GM12872 (cell line): ENCODE data around the gene PLCH2.

Experiments
- CTCF ChIP-seq: IDR thresholded peaks from 3 replicates; pipeline ENCODE4 v1.5.1; 2011; ENCODE audit warnings: low read depth, mild to moderate bottlenecking, low read length, moderate library complexity; ENCODE audit not compliant: insufficient read depth

PLCH2 gene

GRCh38 chr1:2497891-2498290 lies 21.8 kb downstream of the PLCH2 start:
- no peak for TF ChIP-seq CTCF

DNA sequence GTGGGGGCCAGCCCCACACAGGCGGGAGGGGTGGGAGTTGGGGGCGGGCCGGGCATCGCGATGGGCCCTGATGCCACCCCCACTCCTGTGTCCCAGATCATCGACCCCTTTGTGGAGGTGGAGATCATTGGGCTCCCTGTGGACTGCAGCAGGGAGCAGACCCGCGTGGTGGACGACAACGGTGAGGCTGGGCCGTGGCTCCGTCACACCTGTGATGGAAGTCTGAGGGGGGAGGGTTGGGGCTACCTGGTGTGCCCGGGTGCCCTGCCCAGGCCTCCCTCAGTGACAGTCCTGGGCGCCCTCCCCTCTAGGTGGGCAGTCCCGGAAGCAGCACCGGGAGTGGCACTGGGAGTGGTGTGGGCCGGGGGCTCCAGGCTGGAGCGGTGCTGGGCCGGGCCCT lies 22.6 kb downstream of the PLCH2 start:
- TF ChIP-seq CTCF: no peak

DNA sequence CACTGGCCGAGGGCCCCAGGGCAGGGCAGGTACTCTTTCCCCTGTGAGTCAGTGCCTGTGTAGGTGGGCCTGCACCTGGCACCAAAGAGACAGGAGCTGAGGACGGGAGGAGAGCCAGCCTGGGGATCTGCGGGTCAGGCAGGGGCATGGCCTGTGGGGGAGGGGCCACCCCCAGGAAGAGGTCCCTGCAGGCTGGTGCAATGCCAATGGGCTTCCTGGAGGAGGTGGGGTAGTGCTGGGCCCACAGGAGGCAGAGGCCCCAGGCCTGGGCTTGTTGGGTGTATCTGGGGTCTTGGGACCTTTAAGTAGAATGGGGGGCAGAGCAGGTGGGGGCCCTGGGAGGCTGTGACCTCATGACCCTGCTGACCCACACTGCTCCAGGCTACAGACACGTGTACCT lies 23.2 kb downstream of the PLCH2 start:
- TF ChIP-seq CTCF: no peak

- TF ChIP-seq CTCF: no peak
Measured at GRCh38 chr1:2499986-2500596, 24.0 kb downstream of the PLCH2 start.

GRCh38 chr1:2501041-2501819 lies 25.1 kb downstream of the PLCH2 start:
- no peak for TF ChIP-seq CTCF

- no peak for TF ChIP-seq CTCF
Measured at GRCh38 chr1:2501820-2502119, 25.7 kb downstream of the PLCH2 start.

GRCh38 chr1:2502210-2502609 lies 26.1 kb downstream of the PLCH2 start:
- TF ChIP-seq CTCF: no peak
